ACC112 (cell line): ENCODE data around the gene FAAP100.

ENCODE experiments used
- H2AFZ ChIP-seq: fragments of 200-600 bp; sonication (generic); one replicate; pipeline ENCODE4 v1.6.0; 2017; ENCODE audit warnings: antibody characterized with exemption, low read length; ENCODE audit not compliant: unreplicated experiment
- H3K27ac ChIP-seq: fragments of 200-600 bp; sonication (generic); 2 replicates; pipeline ENCODE4 v1.5.1; 2014; ENCODE audit warnings: low read depth, mild to moderate bottlenecking, antibody characterized with exemption, low read length, moderate library complexity
- H3K27me3 ChIP-seq: fragments of 200-600 bp; sonication (generic); 2 replicates; pipeline ENCODE4 v1.6.1; 2014; ENCODE audit warnings: mild to moderate bottlenecking, antibody characterized with exemption, low read length, moderate library complexity, mixed read lengths; ENCODE audit not compliant: insufficient read depth
- H3K36me3 ChIP-seq: fragments of 200-600 bp; sonication (generic); 2 replicates; pipeline ENCODE4 v1.6.1; 2016; ENCODE audit warnings: mild to moderate bottlenecking, antibody characterized with exemption, low read length, moderate library complexity, mixed read lengths; ENCODE audit not compliant: insufficient read depth
- H3K4me1 ChIP-seq: fragments of 200-600 bp; sonication (generic); one replicate; pipeline ENCODE4 v1.6.1; 2016; ENCODE audit warnings: low read length, mixed read lengths; ENCODE audit not compliant: insufficient read depth, unreplicated experiment, control insufficient read depth
- H3K4me3 ChIP-seq: fragments of 200-600 bp; sonication (generic); 2 replicates; pipeline ENCODE4 v1.5.1; 2014; ENCODE audit warnings: mild to moderate bottlenecking, low read depth, low read length
- H3K79me2 ChIP-seq: fragments of 200-600 bp; sonication (generic); one replicate; pipeline ENCODE4 v1.6.0; 2016; ENCODE audit warnings: low read length; ENCODE audit not compliant: control insufficient read depth, unreplicated experiment, insufficient read depth

FAAP100 gene

GRCh38 chr17:81553018-81553615 is 964 bp upstream of the FAAP100 start:
- Histone ChIP-seq H2AFZ (no peak overlapping the region), H3K27ac (peak overlapping the region; percentile 77), H3K4me1 (peaks cover 26% of the 10 kb centered on the region), H3K4me3 (peak overlapping the region; percentile 81), H3K79me2 (peaks cover 29% of the 10 kb centered on the region), H3K27me3 (no peaks in the 10 kb centered on the region), H3K36me3 (peaks cover 7% of the 10 kb centered on the region; the same call in 1 of the 2 replicates)

GRCh38 chr17:81551458-81552243 is 502 bp downstream of the FAAP100 start:
- H3K4me1 ChIP-seq, result peaks cover 23% of the 10 kb centered on the region
- peaks cover 29% of the 10 kb centered on the region for H3K79me2 ChIP-seq
- H3K36me3 ChIP-seq, result peaks cover 3% of the 10 kb centered on the region; the same call in 1 of the 2 replicates
- H2AFZ ChIP-seq, result peak overlapping the region; percentile 66
- peak overlapping the region; percentile 81 for H3K4me3 ChIP-seq
- H3K27ac ChIP-seq, result 0 out of 2 replicates have a peak overlapping the region, but pooled peaks have one; percentile 16
- no peaks in the 10 kb centered on the region for H3K27me3 ChIP-seq

GRCh38 chr17:81550830-81551457 is 1.2 kb downstream of the FAAP100 start:
- Histone ChIP-seq H3K36me3 (no peaks in the 10 kb centered on the region; the same call in 1 of the 2 replicates), H3K4me1 (peaks cover 16% of the 10 kb centered on the region), H3K27me3 (no peaks in the 10 kb centered on the region), H2AFZ (no peak overlapping the region), H3K27ac (no peak overlapping the region), H3K79me2 (peaks cover 29% of the 10 kb centered on the region), H3K4me3 (peak overlapping the region; percentile 81)

- H3K4me1 ChIP-seq, result peaks cover 12% of the 10 kb centered on the region
These were observed 1.9 kb downstream of the FAAP100 start for GRCh38 chr17:81550285-81550684.

GRCh38 chr17:81549826-81550225 is 2.3 kb downstream of the FAAP100 start:
- Histone ChIP-seq H3K27ac (no peak overlapping the region), H3K4me3 (no peak overlapping the region), H3K36me3 (no peaks in the 10 kb centered on the region; the same call in 1 of the 2 replicates), H3K4me1 (peaks cover 12% of the 10 kb centered on the region), H3K79me2 (peaks cover 29% of the 10 kb centered on the region), H2AFZ (no peak overlapping the region), H3K27me3 (no peaks in the 10 kb centered on the region)

More at GRCh38 chr17:81550285-81550684, 1.9 kb downstream of the FAAP100 start:
- no peak overlapping the region for H3K27ac ChIP-seq
- H3K36me3 ChIP-seq, result no peaks in the 10 kb centered on the region; the same call in 1 of the 2 replicates
- H3K79me2 ChIP-seq, result peaks cover 29% of the 10 kb centered on the region
- H3K4me3 ChIP-seq, result no peak overlapping the region
- H2AFZ ChIP-seq, result no peak overlapping the region
- H3K27me3 ChIP-seq, result no peaks in the 10 kb centered on the region

GRCh38 chr17:81549031-81549557 is 3.1 kb downstream of the FAAP100 start:
- peaks cover 29% of the 10 kb centered on the region for H3K79me2 ChIP-seq
- peaks cover 11% of the 10 kb centered on the region for H3K4me1 ChIP-seq
- H3K27me3 ChIP-seq, result no peaks in the 10 kb centered on the region
- H3K4me3 ChIP-seq, result no peak overlapping the region
- H3K36me3 ChIP-seq, result no peaks in the 10 kb centered on the region; the same call in 1 of the 2 replicates
- H2AFZ ChIP-seq, result no peak overlapping the region
- no peak overlapping the region for H3K27ac ChIP-seq

- Histone ChIP-seq H2AFZ (no peak overlapping the region), H3K36me3 (no peaks in the 10 kb centered on the region; the same call in 1 of the 2 replicates), H3K27ac (no peak overlapping the region)
These were observed 4.6 kb downstream of the FAAP100 start for GRCh38 chr17:81547614-81547982.

GRCh38 chr17:81546906-81547613 is 5.1 kb downstream of the FAAP100 start:
- Histone ChIP-seq H2AFZ (no peak overlapping the region), H3K4me1 (peaks cover 6% of the 10 kb centered on the region), H3K36me3 (no peaks in the 10 kb centered on the region; the same call in 1 of the 2 replicates), H3K27me3 (no peaks in the 10 kb centered on the region), H3K27ac (no peak overlapping the region), H3K79me2 (peaks cover 28% of the 10 kb centered on the region), H3K4me3 (no peak overlapping the region)

More at GRCh38 chr17:81547614-81547982, 4.6 kb downstream of the FAAP100 start:
- no peak overlapping the region for H3K4me3 ChIP-seq
- no peaks in the 10 kb centered on the region for H3K27me3 ChIP-seq
- peaks cover 6% of the 10 kb centered on the region for H3K4me1 ChIP-seq
- H3K79me2 ChIP-seq, result peaks cover 29% of the 10 kb centered on the region

GRCh38 chr17:81545160-81545949 is 6.8 kb downstream of the FAAP100 start:
- Histone ChIP-seq H2AFZ (no peak overlapping the region), H3K4me3 (no peak overlapping the region), H3K27me3 (no peaks in the 10 kb centered on the region), H3K4me1 (no peaks in the 10 kb centered on the region), H3K36me3 (no peaks in the 10 kb centered on the region; the same call in 1 of the 2 replicates), H3K79me2 (peaks cover 12% of the 10 kb centered on the region), H3K27ac (no peak overlapping the region)
